Sigmoid colon (tissue), 4 donors: ENCODE measurements around the gene UBE2N.

ENCODE experiments used
- CTCF ChIP-seq, 4 experiments: fragments of 450-650 bp in 3 of 4; fragments of 200-600 bp in 1 of 4; IDR thresholded peaks; one replicate each; pipeline ENCODE4 v1.5.1; 2016 to 2019; ENCODE audit warnings: antibody characterized with exemption in 4 of 4, mild to moderate bottlenecking in 3 of 4, moderate library complexity in 2 of 4
- EP300 ChIP-seq, 4 donors: sonication (generic); formaldehyde crosslinking; IDR thresholded peaks; one replicate each; pipeline ENCODE4 v1.6.1; 2017; ENCODE audit warnings: antibody characterized with exemption in 4 of 4
- POLR2A ChIP-seq, 2 donors: fragments of 450-650 bp; IDR thresholded peaks; one replicate each; pipeline ENCODE4 v1.6.1; 2016; ENCODE audit warnings: antibody characterized with exemption in 2 of 2, mild to moderate bottlenecking in 2 of 2, moderate library complexity in 2 of 2
- POLR2AphosphoS5 ChIP-seq, 4 donors: sonication (generic); formaldehyde crosslinking; IDR thresholded peaks; one replicate each; pipeline ENCODE4 v1.6.1; 2017; ENCODE audit warnings: antibody characterized with exemption in 4 of 4

GRCh38 chr12:93375906-93376305, 65.8 kb downstream of the UBE2N start:
- TF ChIP-seq POLR2AphosphoS5 (IDR thresholded peaks at IDR 0.05) (no peak), EP300 (IDR thresholded peaks at IDR 0.05) (no peak), POLR2A (IDR thresholded peaks at IDR 0.05) (no peak), CTCF (IDR thresholded peaks at IDR 0.05) (no peak)
